HG02884 (cell line): ENCODE results near the gene CDK1.

Source experiments
- ATAC-seq: cut with Tn5 transposase; IDR thresholded peaks from one replicate; pipeline ENCODE4 v1.9.1; 2021; ENCODE audit warnings: mild to moderate bottlenecking, moderate library complexity; ENCODE audit not compliant: unreplicated experiment

CDK1 gene

DNA sequence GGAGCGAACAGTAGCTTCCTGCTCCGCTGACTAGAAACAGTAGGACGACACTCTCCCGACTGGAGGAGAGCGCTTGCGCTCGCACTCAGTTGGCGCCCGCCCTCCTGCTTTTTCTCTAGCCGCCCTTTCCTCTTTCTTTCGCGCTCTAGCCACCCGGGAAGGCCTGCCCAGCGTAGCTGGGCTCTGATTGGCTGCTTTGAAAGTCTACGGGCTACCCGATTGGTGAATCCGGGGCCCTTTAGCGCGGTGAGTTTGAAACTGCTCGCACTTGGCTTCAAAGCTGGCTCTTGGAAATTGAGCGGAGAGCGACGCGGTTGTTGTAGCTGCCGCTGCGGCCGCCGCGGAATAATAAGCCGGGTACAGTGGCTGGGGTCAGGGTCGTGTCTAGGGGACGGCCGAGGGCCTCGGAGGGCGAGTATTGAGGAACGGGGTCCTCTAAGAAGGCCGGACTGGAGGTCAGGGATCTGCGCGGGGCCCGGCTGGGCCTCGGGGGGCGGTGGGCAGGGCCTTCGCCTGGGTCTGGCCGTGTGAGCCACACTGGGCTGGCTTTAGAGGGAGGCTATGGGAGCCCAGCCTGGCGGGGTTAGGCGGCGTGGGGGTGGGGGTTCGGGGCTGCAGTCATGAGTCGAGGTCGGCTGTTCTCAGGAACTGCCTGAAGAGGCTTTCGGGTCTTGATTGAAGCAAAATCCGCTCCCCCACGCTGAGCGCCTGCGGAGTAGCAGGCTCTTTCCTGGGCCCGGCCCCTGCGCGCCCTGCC, at the start of gene CDK1:
Gene CDK1, plus strand, starts transcription at position 265 of the 757 bp plus-strand sequence. CDS start 1,688 bp downstream, outside the sequence.
- peak; percentile 96 for ATAC-seq

DNA sequence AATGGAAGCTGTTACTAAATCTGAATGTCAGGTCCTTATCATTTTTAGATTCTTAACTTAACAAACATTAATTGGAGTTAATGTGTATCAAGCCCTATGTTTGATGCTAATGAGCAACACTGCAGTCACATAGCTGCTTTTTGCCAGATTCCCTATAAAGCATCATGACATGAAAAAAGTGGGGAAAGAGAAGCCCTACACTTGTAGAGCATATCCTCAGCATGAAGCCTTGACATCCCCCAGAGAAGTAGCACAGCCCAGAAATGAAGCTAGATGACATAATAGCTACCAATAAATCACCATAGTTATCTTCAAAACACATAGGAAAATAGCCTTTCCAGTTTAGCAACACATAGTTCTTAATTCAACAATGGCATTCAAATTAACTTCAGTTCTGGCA, 49.2 kb upstream of the CDK1 start:
- no peak for ATAC-seq

DNA sequence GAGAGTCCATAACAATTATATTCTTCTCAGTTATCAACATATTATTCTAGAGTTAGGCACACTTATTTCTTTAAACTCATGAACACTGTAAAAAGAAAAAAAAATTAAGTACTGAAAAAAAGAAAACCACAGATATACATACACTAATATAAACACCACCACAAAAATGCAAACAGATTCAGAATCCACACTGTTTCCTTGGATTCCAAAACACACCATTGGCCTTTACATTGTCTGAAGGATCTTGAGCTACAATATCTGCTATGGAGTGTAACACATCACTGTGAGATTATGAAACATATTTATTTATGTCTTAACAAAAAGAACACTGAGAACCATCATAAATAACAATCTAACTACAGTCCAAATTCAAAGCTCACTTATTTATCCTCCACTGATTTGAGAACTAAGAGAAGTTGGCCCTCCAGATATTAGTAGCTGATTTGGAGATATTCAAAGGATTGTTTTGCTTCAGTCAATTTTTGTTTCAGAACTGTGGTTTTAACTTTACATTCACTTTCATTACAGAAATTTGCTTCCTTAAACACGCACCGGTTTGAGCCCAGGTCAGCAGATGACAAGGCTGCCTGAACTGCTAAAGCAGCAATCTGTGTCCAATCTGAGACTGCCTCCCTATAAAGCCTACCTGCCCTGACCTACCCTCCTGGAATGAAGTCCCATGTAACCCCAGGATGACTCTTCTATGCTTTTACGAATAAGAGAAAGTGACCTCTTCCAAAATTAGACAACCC, 47.0 kb upstream of the CDK1 start:
- ATAC-seq, result peak; percentile 77

DNA sequence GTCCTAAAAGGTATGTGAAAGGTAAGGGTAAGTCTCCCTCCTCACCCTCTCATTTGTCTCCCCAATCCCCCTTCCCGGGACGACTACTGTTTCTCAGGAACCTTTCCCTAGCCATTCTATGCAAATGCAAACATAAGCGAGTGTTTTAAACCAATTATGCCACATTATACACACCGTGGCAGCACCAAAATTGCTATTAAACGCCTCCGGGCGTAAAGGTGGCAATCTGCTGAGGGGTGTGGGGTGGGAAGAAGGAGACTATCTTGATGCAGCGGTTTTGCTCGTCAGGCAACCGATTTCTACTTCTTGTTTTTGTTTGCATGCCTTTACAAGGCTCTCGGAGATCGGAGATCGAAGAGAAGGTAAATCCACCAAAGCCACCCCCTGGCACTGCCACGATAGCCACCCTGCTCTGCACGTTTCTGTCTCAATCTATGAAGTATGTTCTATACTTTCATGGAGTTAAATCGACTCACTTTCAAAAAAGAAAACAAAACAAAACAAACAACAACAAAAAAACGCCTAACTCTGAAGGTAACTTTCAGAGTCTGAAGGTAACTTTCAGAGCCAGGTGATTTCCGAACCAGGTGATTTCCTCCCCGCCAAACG, 46.0 kb upstream of the CDK1 start:
- ATAC-seq, result no peak

DNA sequence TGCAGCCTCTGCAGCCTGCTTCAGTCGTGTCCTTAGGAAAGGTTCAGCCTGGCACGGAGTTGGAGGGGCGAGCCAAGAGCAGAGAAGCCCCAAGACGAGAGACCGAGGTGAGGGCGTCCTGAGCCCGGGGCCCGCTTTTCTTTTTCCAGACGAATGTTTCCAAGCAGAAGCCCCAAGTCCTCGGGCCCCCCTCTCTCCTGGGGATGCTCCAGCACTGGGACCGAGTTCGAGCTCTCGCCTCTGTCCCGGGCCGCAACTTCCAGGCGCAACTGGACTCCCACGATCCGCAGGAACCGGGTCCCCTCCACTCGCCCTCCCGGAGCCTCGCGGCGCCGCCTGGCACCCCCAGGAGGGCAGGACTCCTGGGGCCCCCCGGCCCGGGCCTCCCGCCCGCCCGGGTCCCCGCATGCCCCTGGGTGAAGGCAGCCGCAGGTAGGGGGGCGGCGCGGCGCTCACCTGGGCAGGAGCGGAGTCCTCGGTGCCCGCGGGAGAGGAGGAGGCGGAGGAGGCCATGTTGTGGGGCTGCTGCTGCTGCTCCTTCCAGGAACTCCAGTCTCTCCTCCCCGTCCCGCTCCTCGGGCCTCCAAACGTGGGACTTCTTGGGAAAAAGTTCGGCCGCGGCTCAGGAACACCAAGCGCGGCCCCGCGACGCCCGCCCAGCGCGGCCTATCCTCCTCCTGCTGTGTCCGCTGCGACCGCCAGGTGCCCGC, 45.3 kb upstream of the CDK1 start:
- ATAC-seq, result peak; percentile 46

DNA sequence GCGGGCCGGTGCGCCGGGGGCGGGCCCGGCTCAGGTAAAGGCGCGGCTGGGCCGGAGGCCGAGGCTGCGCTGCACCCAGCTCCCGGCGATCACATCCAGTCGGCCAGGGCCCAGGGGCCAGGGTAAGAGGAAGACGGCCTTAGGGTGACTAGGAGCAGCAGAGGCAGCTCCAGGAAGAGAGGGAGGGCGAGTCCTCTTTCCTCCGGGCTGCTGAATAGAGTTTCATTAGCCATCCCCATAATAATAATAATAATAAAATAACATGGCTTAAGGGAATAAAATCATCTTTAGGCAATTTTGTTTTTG, 44.8 kb upstream of the CDK1 start:
- no peak for ATAC-seq

DNA sequence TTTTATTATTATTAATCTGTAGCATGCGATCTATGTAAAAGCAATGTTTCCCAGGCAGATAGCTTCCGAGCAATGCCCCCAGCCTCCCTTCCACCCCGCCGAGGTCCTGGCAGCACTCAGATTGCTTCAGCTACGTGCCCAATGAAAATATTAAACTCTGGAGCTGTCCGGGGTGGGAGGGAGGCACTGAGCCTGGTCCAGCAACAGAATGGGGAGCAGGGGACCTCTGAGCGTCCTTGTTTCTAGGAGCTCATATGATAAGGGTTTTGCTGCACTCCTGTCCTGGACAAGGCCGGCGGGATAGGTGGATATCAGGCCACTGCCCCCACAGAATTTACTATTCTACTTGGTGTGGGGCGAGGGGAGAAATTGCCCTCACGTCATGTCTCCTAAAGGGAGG, 44.5 kb upstream of the CDK1 start:
- ATAC-seq, result no peak

DNA sequence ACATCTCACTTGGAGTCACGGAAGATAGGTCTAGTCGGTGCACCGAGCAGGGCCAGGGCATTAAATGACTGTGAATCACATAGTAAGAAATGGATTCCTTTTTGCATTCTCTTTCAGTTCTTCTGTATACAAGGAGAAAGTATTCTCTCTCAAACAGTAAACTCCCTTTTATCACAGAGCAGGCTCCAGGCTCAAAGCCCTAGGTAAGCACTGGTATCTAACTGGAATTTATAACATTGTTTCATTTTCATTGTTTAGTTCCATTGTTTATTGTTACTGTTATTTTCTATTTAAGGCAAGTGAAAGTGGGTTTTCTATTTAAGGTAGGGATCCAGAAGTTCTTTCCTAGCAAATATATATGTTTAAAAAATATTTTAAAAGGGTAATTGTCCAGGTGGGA, 44.1 kb upstream of the CDK1 start:
- ATAC-seq, result no peak

DNA sequence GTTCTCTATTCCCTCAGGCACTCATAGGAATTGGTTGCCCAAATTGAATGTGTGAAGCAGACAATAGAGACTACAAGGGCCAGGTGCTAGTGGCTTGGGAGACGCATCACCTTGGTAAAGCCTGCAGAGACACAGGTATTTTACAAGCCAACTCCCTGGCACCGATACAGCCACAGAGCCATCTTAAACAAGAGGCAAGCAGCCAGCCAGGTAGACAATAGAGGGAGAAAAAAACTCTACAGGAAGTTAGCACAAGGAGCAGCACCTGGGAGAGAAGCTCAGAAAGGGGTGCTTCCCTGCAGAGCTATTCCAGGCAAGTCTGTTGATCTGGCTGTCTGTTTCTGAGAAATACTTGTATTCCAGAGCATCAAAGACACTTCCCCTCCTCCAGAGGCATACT, 43.0 kb upstream of the CDK1 start:
- no peak for ATAC-seq

DNA sequence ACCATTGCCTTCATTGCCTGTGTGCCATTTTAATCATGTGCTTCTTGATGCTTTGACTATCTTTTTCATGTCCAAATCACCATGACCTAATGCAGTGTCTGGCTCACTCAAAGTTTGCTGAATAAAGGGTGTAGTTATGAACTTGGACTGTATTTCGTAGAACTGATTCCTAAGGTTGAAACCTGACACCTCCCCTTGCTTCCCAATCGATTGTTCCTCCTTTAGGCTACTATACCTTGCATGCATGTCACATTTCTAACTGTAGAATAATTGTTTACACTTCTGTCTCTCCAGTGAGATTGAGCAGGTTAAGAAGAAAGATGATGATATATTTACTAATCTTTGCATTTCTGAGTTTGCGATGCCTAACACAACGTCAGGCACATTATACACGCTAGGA, 41.0 kb upstream of the CDK1 start:
- ATAC-seq, result no peak

DNA sequence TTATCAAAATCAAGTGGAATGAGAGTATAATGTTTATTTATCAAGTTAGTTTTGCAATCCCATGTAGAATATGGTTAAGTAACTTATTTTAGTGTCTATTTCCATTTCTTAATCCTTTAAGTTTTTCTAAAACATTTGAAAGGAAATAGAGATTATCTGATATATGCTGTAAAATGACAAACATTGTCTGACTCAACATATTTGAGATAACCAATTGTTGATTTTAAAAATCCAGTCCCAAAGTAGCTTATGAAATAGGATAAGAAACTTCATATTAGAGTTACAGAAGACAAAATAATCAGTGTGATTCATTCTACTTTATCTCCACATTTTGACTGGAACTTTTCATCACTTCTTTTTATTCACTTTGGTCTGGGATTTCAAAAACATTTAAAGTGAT, 38.7 kb upstream of the CDK1 start:
- ATAC-seq, result no peak

DNA sequence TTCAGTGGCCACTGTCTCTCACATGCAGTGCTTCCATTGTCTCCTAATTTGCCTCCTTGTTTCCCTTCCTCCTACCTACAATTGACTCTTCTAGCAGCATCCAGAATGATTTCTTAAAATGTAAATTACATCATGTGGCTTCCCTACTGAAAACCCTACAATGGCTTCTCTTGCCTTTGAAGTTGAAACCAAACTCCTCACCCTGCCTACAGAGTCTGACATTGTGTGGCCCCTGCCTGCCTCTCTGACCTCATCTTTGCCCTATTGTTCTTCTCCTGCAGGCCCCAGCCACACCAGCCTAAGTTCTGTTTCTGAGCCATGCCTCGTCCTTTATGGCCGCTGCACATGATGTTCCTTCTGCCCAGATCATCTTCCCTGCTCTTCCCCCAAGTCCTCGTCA, 35.8 kb upstream of the CDK1 start:
- no peak for ATAC-seq

DNA sequence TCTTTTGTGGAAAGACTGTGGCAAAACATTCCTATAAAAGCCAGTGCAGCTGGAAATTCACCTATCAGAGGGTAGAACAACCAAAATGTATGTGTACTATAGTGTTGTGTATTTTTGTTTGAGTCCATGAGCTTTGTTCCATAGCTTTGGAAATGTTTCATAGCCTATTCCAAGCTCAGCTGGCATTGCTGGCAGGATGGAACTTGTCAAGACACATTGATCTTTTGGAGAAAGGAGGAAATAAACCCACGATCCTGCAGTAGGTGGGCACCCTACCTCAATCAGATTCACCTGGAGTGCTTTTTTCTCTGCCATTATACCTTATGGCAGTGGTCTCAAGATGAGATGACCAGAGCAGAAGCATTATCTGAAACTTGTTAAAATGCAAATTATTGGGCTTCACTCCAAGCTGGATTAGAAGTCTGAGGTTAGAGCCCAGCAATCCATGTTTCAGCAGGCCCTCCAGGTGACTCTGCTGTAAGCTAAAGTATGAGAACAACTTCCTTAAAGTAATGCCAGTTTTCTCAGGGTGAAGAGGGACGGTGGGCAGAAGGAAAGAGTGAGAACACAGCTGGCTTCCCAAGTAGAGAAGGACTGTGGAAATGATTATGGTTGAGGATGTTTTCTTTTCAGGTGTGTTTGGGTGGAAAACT, 30.3 kb upstream of the CDK1 start:
- ATAC-seq, result no peak

DNA sequence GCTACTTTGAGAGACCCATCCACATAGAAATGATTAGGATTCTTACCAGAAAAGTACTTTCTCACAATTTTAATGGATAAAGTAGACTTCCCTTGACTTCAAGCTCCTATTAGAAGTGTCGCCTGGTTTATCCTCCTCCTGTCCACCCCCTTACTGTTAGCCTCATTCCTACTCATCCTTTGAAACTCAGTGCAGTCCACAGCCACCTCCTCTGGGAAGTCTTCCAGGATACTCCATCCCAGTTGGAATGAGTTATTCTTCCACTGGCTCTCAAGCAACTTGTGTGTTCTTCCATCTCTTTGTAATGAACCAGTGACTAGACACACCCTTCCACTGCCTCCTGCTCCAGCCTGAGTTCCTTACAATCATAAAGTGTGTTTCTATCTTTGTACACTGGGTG, 25.1 kb upstream of the CDK1 start:
- ATAC-seq, result no peak

DNA sequence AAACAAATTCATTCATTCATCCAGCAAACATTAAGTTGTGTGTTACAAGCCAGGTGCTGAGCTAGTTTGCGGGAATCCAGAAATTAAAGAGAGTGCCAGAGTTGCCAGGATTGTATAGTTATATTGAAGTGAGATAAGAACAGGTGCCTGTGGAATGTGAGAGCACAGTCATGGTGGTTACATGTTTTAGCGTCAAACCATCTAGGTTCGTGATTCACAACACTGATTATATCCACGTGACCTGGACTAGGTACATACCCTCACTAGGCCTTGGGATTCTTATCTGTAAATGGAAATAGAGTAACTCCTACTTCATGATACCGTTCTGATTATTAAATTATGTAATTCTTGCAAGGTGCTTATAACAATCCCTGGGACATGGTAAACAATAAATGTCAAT, 24.5 kb upstream of the CDK1 start:
- ATAC-seq, result no peak

DNA sequence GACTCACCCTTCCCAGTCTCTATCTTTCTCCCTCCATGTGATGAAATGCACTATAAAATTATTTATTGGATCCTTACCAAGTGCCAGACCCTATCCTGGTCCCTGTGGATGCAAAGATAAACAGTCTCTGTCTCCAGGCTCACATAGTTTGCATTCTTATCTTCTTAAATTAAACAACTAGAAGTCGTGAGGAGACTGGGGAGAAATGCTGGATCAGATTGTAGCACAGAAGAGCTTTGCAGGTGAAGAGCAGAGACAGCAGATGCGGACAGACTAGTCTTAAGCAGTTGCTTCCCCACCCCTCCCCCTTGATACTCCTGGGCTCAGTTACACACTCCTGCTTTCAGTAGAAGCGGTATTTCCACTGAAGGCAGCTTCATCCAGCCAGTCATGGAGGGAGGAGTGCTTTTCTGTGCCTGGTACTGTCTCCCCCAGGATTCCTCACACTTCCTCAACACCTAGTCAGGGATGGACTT, 20.8 kb upstream of the CDK1 start:
- ATAC-seq, result no peak

DNA sequence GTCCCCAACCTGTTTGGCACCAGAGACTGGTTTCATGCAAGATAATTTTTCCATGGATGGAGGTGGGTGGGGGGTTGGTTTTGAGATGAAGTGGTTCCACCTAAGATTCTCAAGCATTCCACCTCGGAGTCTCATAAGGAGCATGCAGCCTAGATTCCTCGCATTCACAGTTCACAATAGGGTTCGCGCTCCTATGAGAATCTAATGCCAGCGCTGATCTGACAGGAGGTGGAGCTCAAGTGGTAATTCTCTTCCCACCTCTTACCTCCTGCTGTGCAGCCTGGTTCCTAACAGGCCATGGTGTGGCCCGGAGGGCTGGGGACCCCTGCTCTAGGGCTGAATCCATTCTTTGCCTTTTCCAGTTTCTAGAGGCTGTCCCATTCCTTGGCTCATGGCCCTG, 19.1 kb upstream of the CDK1 start:
- no peak for ATAC-seq

DNA sequence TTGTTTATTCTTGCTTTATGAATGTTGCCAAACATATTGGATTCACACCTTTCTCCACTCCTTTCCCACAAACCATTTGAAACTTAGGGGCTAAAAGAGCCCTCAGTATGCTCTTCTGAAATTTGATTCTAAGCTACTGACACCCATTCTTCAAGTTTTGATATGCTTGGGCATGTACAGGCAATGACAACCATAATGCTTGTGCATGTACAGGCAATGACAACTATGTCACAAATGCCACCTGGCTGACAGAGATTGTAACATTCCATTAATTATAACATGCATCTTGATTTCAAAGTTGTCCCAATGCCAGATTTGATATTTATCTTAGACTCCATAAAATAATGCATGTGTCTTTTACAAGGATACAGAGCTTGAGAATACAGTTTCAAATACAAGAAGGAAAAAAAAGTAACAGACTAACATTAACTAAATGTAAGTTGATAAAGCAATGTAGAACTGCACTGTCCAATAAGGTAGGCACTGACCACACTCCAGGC, 17.5 kb upstream of the CDK1 start:
- ATAC-seq, result no peak

DNA sequence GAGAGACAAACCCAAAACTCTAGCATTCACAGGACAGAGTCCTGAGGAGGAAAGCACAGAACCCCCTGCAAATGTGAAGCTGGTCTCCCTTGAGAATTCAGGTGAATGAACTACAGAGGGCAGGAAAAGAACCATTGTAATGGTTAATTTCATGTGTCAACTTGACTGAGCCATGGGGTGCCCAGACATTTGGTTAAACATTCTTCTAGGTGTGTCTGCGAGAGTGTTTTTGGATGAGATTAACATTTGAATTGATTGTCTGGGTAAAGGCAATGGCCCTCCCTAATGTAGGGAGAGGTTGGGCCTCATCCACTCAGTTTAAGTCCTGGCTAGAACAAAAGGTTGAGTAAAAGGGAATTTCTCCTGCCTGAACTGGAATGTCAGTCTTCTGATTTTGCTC, 15.7 kb upstream of the CDK1 start:
- ATAC-seq, result no peak

DNA sequence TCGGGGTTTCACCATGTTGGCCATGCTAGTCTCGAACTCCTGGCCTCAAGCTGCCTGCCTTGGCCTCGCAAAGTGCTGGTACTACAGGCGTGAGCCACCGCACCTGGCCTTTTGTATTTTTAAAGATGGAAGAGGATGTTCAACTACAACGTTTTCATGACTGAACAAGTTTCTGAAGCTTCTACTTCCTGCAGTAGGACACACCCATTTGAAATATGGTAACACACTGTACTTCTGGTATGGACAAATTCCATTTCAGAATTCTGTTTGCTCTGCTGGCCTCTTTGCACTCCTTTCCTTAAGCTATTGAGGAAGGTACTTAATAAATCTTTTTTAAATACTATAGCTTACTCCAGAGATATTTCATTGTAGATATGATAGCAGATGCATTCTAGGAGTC, 10.9 kb upstream of the CDK1 start:
- ATAC-seq, result no peak

DNA sequence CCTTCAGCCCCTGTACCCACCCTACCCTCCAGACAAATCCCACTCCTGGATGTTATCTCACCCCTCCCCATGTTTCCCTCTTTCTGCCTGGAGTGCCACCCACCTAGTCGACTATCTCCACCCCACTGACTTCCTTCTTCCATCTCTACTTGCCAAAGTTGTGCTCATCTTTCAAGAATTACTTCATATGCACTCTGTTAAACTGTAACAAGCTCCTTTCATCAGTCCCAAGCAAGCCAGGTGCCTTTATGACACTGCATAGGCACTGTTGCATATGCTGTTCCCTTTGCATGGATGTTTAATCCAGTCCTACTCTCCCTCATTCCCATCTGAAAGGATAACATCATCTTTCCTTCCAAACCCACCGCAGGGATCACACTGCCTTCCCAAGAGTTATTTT, 8.9 kb upstream of the CDK1 start:
- no peak for ATAC-seq
